C4-2B (cell line): ENCODE measurements around the gene RIPOR2.

Source experiments
- ZFX ChIP-seq: fragments of 450-650 bp; IDR thresholded peaks from 2 replicates; pipeline ENCODE4 v1.6.1; 2017
- TF ChIP-seq, protein P1 (sequence below): fragments of 450-650 bp; conservative IDR thresholded peaks from 2 replicates; pipeline ENCODE4 v1.5.1; 2017; ENCODE audit warnings: mild to moderate bottlenecking

DNA sequence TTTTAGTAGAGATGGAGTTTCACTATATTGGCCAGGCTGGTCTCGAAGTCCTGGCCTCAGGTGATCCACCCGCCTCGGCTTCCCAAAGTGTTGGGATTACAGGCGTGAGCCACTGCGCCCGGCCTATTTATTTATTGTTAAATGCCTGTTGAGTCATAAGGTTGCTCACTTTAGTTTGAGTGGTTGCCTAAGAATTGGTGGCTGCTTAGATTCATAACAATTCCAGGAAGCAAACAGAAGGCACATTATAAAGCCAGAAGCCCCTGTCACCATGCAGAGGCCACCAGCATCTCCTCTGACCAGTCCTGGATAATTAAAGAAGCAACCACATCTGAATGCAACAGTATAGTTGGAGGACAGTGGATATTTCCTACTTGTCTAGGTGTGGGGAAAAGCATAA, 113.1 kb downstream of the RIPOR2 start:
- TF ChIP-seq, protein P1, sequence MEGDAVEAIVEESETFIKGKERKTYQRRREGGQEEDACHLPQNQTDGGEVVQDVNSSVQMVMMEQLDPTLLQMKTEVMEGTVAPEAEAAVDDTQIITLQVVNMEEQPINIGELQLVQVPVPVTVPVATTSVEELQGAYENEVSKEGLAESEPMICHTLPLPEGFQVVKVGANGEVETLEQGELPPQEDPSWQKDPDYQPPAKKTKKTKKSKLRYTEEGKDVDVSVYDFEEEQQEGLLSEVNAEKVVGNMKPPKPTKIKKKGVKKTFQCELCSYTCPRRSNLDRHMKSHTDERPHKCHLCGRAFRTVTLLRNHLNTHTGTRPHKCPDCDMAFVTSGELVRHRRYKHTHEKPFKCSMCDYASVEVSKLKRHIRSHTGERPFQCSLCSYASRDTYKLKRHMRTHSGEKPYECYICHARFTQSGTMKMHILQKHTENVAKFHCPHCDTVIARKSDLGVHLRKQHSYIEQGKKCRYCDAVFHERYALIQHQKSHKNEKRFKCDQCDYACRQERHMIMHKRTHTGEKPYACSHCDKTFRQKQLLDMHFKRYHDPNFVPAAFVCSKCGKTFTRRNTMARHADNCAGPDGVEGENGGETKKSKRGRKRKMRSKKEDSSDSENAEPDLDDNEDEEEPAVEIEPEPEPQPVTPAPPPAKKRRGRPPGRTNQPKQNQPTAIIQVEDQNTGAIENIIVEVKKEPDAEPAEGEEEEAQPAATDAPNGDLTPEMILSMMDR, result no peak
- TF ChIP-seq ZFX, result no peak
